HL-60/S4 (cell line): ENCODE results near the gene B3GNT4.
"Not testable (repeated sequence)": the region's sequence is repeated elsewhere in the genome, so short reads cannot be mapped to it uniquely, and the experiment has no call there.

Experiments
- in situ Hi-C: fragments of 300-500 bp; cut with MboI; formaldehyde crosslinking; loops from 2 replicates; pipeline ENCODE4 v1.14.3; 2022; ENCODE audit warnings: low sequenced_read_pairs

Gene B3GNT4

GRCh38 chr12:122187466-122187865 is 16.0 kb upstream of the B3GNT4 start:
- in situ Hi-C loops = no loop called here

DNA sequence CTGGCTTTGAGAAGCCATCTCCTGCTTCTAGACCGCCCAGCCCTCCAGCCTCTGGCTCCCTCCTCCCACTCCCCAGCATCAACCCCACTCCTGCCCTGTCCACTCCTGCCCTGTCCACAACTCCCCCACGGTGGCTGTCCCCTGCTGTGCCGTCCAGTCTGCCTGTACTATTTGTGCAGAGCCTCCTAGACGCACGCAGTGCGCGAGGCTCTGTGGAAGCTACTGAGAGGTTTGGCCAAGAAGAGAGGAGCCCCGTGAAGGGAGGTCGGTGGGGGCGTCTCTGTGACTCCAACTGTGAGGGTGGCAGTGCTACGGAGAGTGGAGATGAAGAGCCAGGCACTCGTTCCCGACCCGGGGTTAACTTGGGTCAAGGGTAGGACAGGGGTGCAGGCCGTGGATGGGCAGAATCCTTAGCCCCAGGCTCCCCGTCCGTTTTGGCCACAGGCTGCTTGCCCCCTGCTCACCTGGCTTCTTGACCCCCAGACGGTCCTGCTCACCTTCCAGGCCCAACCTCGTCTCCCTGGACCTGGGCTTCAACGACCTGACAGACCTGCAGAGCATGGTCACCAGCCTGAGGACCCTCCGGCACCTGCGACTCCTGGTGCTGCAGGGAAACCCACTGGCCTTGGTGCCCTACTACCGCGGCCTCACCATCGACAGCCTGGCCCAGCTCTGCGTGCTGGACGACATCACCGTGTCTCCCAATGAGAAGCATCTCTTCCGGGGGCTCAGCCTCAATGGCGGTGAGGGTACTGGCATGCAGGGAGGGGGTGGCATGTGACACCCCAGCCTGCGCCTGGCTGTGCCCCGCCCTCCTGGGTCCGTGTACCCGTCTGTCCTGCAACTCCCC is 13.7 kb upstream of the B3GNT4 start:
- in situ Hi-C loops = no loop called here

GRCh38 chr12:122190842-122191668 is 12.5 kb upstream of the B3GNT4 start:
- in situ Hi-C loops = no loop called here

DNA sequence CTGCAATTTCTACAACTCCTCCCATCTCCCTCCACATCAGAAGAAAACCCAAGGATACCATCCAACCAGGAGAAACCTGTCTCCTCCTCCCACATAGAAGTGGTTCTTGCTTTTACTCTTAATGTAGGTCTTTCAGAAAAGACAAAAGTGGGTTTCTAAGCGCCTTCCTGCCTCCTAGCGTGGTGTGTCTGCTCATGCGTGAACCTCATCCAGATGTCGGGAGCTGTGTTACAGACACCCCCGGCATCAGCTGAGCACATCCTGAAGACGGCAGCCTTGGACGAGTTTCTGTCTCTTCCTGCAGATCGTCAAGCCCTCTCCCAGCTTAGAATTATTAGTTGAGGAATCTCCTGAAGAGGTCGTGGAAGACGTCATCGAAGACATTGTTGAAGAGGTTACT is 11.1 kb upstream of the B3GNT4 start:
- in situ Hi-C loops = no loop called here

GRCh38 chr12:122194804-122195203 is 8.7 kb upstream of the B3GNT4 start:
- in situ Hi-C loops = no loop called here

DNA sequence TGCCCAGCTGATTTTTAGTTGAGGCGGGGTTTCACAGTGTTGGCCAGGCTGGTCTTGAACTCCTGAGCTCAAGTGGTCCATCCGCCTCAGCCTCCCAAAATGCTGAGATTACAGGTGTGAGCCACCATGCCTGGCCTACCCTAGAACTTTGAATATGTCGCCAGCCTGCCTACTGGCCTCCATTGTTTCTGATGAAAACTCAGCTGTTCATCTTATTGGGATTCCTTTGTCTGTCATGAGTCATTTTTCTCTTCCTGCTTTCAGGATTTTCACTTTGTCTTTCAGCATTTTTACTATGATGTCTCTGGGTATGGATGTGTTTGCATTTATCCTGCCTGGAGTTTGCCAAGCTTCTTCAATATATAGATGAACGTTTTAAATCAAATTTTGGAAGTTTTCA is 8.1 kb upstream of the B3GNT4 start:
- in situ Hi-C loops = no loop called here

- in situ Hi-C loops = no loop called here
Observed at GRCh38 chr12:122197612-122197966, 5.9 kb upstream of the B3GNT4 start.

DNA sequence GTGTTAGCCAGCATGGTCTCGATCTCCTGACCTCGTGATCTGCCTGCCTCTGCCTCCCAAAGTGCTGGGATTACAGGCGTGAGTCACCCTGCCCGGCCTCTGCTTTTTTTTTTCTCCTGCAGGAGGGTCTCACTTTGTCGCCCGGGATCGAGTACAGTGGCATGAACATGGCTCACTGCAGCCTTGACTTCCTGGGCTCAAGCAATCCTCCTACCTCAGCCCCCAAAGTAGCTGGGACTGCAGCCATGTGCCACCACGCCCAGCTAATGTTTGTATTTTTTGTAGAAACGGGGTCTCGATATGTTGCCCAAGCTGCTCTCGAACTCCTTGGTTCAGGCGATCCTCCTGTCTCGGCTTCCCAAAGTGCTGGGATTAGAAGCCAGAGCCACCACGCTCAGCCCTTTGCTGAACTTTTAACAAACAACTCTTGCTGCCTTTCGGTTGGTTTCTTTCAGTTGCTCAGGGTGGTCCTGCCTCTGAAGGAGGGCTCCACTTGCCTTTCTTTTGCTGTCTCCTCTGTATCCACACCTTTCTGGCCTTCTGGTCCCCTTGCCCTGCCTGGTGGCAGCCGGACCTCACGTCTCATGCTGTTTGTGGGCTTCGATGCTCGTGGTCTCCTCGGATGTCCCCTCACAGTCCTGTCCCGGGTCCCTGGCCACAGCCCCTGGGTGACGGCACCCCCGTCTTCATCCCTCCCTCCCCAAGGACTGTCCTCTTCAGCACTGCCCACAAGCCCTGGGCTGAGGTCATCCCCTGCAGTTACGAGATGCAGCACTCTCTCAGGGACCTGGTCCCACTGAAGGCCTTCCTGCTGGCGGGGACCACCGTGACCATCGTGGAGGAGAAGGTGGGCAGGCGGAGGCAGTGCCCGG is 3.8 kb upstream of the B3GNT4 start:
- in situ Hi-C loops = no loop called here

- in situ Hi-C loops = no loop called here
Observed at GRCh38 chr12:122200541-122201175, 2.9 kb upstream of the B3GNT4 start.

GRCh38 chr12:122201381-122201780 is 2.1 kb upstream of the B3GNT4 start:
- in situ Hi-C loops = no loop called here

DNA sequence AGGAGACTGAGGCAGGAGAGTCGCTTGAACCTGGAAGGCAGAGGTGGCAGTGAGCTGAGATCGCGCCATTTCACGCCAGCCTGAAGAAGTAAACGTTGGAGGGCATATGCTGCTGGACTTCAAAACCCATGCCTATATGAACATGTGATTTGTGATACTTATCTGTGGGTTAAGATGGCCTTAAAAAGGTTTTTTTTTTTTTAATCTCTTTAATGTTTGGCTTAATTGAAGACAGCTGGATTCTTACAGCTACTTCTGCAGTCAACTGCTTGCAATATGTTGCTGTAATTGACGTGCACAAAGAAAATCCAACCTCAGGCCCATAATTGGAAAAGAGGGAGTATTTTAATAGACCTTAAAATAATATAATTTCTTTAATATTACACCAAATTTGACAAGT is 1.5 kb upstream of the B3GNT4 start:
- in situ Hi-C loops = no loop called here

DNA sequence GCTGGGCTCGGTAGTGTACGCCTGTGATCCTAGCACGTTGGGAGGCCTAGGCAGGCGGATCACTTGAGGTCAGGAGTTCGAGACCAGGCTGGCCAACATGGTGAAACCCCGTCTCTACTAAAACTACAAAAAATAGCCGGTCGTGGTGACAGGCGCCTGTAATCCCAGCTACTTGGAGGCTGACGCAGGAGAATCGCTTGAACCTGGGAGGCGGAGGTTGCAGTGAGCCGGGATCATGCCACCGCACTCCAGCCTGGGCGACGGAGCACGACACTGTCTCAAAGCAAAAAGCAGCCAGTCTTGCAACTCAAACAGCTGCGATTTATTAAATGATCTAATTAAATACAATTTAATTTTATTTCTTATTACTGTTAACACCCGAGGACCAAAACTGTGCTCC is 698 bp upstream of the B3GNT4 start:
- in situ Hi-C loops = not testable (repeated sequence)

- in situ Hi-C loops = no loop called here
Observed at GRCh38 chr12:122204167-122205052, 901 bp downstream of the B3GNT4 start.

GRCh38 chr12:122205053-122205925 is 1.8 kb downstream of the B3GNT4 start:
- in situ Hi-C loops = no loop called here

DNA sequence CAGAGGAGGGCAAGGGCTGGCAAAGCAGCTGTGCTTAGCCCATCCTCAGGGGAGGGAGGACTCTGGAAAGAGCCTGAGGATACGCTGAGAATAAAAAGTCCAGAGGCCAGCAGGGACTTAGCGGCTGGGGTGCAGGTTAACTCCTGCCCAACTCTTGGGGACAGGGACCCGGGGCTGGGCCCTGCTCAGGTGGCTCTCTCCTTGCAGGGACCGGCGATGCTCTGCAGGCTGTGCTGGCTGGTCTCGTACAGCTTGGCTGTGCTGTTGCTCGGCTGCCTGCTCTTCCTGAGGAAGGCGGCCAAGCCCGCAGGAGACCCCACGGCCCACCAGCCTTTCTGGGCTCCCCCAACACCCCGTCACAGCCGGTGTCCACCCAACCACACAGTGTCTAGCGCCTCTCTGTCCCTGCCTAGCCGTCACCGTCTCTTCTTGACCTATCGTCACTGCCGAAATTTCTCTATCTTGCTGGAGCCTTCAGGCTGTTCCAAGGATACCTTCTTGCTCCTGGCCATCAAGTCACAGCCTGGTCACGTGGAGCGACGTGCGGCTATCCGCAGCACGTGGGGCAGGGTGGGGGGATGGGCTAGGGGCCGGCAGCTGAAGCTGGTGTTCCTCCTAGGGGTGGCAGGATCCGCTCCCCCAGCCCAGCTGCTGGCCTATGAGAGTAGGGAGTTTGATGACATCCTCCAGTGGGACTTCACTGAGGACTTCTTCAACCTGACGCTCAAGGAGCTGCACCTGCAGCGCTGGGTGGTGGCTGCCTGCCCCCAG is 2.8 kb downstream of the B3GNT4 start:
- in situ Hi-C loops = no loop called here

GRCh38 chr12:122206976-122207375 is 3.5 kb downstream of the B3GNT4 start:
- in situ Hi-C loops = no loop called here

DNA sequence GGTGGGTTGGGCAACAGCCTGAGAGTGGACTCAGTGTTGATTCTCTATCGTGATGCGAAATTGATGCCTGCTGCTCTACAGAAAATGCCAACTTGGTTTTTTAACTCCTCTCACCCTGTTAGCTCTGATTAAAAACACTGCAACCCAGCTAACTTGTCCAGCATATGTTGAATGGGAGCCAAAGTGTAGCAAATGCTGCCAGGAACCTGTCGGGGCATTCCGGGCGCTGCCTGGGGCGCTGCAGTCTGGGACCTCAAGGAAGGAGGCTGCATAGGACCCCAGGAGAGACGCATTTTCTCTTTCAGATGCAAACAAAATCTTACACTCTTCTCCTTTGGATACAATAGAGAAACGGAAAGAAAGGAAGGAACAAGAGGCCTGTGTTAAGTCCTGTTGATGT is 3.9 kb downstream of the B3GNT4 start:
- in situ Hi-C loops = no loop called here
